Ovary (tissue), 3 donors: ENCODE measurements around the gene XXYLT1.

Experiments used
- EP300 ChIP-seq: sonication (generic); formaldehyde crosslinking; IDR thresholded peaks from one replicate; pipeline ENCODE4 v1.6.1; 2017; ENCODE audit warnings: antibody characterized with exemption
- POLR2A ChIP-seq: fragments of 450-650 bp; IDR thresholded peaks from one replicate; pipeline ENCODE4 v1.6.1; 2017; ENCODE audit warnings: antibody characterized with exemption, mild to moderate bottlenecking, moderate library complexity
- TF ChIP-seq, protein P1 (sequence below), 3 donors: fragments of 450-650 bp in 2 of 3; fragments of 200-600 bp in 1 of 3; IDR thresholded peaks; one replicate each; pipeline versions ENCODE4 v1.5.1 to v1.8.0; 2016 to 2022; ENCODE audit warnings: antibody characterized with exemption in 3 of 3, mild to moderate bottlenecking in 1 of 3
- donor health status: DM: no; HTN: no; CAD: no.

GRCh38 chr3:195270079-195270816 is 711 bp downstream of the XXYLT1 start:
- TF ChIP-seq, protein P1, sequence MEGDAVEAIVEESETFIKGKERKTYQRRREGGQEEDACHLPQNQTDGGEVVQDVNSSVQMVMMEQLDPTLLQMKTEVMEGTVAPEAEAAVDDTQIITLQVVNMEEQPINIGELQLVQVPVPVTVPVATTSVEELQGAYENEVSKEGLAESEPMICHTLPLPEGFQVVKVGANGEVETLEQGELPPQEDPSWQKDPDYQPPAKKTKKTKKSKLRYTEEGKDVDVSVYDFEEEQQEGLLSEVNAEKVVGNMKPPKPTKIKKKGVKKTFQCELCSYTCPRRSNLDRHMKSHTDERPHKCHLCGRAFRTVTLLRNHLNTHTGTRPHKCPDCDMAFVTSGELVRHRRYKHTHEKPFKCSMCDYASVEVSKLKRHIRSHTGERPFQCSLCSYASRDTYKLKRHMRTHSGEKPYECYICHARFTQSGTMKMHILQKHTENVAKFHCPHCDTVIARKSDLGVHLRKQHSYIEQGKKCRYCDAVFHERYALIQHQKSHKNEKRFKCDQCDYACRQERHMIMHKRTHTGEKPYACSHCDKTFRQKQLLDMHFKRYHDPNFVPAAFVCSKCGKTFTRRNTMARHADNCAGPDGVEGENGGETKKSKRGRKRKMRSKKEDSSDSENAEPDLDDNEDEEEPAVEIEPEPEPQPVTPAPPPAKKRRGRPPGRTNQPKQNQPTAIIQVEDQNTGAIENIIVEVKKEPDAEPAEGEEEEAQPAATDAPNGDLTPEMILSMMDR (IDR thresholded peaks at IDR 0.05): no peak
- TF ChIP-seq POLR2A (no peak), EP300 (no peak)
